Urothelium cell line (cell line): Measurements from ENCODE around the gene WAS.

Experiments used
- DNase-seq: peaks from one replicate; pipeline ENCODE4 v3.0.0; 2011; ENCODE audit warnings: low spot score, mixed read lengths
- FAIRE-seq: peaks from 2 replicates; lab custom pipeline; 2011; peaks lifted over from hg19 to GRCh38; lab: Jason Lieb, UNC

WAS gene

GRCh38 chrX:48711162-48711928 lies 27.7 kb downstream of the WAS start:
- FAIRE-seq (no peak), DNase-seq (no peak)

- FAIRE-seq (no peak), DNase-seq (no peak)
These were observed 28.4 kb downstream of the WAS start for GRCh38 chrX:48711929-48712505.

DNA sequence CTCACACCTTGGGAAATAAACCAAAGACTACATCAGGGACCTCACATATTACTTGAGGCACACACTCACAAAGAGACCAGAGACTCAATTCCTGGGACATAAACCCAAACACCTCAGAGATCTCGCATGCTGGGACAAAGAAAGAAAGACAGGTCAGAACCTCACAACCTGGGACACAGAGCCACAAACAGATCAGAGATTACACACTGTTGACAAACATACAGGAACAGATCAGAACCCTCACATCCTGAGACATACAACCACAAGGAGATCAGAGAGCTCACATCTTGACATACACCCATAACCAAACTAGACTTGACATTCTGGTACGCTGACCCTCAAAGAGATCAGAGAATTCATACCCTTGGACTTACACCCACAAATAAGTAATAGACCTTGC lies 30.2 kb downstream of the WAS start:
- no peak for FAIRE-seq
- DNase-seq, result no peak

DNA sequence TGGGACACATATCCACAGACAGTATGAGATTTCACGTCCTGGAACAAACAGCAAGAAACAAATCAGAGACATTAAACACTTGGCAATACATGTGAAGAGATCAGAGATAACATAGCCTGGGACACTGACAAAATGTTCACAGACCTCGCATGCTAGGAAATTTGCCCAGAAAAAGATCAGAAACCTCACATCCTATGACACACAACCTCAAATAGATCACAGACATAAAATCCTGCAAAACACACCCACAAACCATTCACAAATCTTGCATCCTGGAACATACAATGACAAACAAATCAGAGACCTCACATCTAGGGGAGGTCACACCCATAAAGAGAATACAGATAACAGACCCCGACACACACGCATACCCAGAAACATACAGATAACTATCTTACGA lies 31.0 kb downstream of the WAS start:
- DNase-seq (no peak), FAIRE-seq (no peak)

DNA sequence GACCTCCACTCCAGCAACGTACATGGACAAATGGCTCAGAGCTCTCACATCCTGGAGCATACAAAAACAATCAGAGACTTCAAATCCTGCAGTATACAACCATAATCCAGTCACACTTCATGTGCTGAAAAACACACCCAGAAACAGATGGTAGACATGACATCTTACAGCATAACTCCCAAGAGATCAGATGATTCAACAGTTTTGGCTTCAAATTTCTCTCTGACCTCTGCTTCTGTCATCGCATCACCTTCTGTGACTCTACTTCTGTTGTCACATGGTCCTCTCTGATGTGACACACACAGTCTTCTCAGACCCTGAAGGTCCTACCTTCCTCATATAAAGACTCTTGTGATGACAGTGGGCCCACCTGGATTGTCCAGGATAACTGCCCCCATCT lies 31.5 kb downstream of the WAS start:
- FAIRE-seq, result no peak
- no peak for DNase-seq

DNA sequence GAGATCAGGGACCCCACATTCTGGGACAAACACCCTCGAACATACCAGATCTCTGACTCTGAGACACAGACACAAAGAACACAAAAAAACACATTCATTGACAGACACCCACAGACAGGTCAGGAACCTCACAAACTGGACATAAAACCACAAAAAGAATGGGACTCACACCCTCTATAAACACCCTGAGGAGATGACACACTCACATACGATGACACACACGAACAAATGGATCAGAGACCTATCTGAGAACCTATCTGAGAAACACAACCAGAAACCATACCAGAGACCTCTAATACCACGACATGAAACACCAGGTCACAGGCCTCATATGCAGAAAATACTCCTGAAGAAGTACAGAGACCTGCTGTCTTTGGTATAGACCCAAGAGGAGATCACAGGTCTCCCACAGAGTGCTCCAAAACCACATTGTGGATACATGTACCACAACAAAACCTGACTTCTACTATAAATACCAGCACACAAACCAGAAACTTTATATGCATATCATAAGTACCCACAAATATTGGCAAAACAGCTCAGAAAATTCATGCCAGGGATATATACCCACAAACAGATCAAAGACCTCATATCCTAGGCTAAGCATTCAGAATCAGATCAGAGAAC lies 32.4 kb downstream of the WAS start:
- DNase-seq (no peak), FAIRE-seq (no peak)

DNA sequence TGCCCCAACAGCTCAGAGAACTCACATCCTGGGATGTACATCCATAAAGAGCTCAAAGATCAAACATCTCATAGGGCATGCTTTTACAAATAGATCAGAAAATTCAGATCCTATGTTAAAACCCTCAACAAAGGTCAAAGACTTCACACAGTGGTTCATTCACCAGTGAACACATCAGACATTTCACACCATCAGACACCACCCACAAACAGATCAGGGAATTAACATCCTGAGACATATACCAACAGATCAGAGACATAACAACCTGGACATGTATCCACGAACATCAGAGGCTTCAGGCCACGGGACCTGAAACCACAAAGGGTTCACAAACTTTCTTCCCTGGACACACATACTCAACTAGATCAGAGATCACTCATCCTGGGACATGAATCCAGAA lies 36.4 kb downstream of the WAS start:
- FAIRE-seq, result no peak
- no peak for DNase-seq

- no peak for DNase-seq
- FAIRE-seq, result no peak
These were observed 37.1 kb downstream of the WAS start for GRCh38 chrX:48720577-48721250.

DNA sequence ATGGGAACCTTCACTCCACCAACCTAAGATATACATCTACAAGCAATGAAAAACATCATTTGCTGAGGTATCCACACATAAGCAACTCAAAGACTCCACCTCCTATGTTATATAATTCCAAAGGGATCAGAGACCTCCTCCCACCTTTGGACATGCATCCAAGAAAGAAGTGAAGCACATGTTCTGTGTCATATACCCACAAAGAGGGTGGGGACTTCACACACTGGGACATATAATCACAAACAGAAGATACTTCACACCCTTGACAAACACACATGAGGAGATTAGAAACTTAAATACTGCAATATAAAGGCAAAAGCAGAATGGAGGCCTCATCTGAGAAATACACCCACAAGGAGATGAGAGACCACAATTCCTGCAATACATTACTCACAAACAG lies 38.3 kb downstream of the WAS start:
- FAIRE-seq (no peak), DNase-seq (no peak)

DNA sequence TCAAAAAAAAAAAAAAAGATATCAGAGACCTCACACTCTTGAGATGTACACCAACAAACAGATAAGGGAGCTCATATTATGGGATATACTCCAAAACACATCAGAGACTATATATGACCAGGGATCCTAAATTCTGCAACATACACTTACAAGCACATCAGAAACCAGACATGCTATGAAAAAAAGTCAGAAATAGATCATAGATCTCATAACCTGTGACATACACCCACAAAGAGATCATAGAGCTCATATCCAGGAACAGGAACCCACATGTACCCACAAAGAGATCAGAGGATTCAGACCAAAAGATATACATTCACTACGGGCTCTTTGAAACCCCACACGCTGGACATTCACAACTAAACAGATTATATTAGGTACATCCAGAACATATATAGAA lies 43.0 kb downstream of the WAS start:
- FAIRE-seq (no peak), DNase-seq (no peak)

- DNase-seq (no peak), FAIRE-seq (no peak)
These were observed 45.1 kb downstream of the WAS start for GRCh38 chrX:48728653-48729052.

GRCh38 chrX:48736303-48736702 lies 52.7 kb downstream of the WAS start:
- DNase-seq (no peak), FAIRE-seq (no peak)

DNA sequence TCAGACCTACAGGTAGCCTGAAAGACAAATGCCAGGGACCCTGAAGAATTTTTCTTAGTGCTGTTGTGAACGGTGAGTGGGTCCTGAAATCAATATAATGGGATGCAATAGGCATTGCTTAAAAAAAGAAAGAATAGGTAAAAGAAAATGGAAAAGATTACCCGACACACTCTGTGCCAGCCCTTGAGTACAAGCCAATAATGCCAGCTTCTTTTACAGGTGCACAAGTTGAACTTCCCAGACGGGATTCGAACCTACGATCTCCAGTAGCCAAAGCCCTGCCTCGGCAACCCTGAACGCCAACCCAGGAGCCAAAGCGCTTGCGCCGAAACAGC lies 53.2 kb downstream of the WAS start:
- FAIRE-seq (no peak), DNase-seq (no peak)

DNA sequence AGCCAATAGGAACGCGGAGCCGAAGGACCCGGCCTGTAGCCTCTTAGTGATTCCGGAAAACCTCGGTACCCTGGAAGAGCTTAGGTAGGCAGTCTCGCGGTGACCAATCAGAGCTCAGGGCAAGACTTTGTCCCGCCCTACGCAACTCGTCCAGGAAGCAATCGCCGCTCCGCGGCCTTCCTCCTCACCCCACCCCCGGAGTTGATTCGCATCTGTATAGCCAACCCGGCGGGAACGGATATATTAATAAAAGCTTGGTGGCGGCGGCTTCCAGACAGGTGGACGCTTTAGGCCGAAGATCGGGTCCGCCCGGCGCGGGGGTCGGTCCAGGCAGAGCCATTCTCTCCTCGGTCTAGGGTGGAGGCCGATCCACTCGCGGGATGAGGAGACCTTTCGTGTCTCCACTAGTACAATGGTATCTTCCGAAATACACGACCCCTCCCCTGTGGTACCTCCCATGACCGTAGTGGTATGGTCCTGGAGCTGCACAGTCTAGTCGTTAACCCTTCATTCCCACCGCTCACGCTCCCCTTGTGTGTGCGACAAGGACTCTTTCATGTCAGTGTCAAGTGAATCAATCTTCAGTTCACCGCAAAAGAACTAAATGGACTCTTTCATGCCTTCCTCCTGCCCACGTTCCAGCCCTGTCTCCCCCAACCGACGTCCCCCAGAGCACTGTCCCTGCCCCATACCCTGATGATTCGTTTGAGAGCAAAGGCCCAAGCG lies 53.8 kb downstream of the WAS start:
- DNase-seq (peak; percentile 96), FAIRE-seq (no peak)

DNA sequence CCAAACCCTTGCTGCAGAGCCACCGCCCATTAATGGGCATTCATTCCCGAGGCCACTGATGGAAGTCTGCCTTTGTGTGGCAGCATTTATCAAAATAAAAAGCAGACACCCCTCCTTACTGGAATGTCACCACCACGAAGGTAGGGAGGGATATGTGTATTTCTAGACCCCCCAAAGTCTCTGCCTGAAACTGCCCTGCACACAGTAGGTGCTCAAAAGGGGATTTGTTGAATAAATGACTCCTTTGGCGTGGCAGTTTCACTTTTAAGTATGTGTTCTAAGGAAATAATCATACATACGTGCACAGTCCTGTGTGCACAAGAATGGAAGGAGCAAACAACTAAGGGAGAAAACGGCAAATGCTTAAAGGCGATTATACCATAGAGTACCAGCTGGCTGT lies 54.3 kb downstream of the WAS start:
- DNase-seq (no peak), FAIRE-seq (no peak)
